ENCODE measurements around the gene SUDS3. TPM values are rescaled to one million over a fixed set of nuclear protein-coding genes. Genes with fewer than 3 reads are reported as not detected.

SUDS3 gene
- total RNA-seq, 1 experiment from 2014 or later: 33.5 TPM

DNA sequence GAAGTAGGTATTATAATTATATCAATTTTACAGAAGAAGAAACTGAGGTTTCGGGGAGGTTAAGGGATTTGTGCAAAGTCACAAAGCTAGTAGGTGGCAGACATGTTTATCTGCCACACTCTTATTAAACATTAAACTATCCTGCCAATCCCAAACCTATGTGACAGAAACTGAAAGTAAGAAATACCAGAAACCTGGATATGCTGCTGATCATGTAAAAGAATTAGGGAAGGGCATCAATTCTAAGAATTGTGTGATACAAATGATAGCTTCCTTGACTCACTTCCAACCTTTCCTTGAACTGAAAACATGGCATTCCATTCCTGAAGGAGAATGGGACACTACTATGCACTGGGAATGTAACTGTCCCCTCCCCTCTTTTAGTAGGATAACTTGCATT, 20.5 kb upstream of the SUDS3 start:
- no peak for DNase-seq (ENCODE audit: low read depth)

DNA sequence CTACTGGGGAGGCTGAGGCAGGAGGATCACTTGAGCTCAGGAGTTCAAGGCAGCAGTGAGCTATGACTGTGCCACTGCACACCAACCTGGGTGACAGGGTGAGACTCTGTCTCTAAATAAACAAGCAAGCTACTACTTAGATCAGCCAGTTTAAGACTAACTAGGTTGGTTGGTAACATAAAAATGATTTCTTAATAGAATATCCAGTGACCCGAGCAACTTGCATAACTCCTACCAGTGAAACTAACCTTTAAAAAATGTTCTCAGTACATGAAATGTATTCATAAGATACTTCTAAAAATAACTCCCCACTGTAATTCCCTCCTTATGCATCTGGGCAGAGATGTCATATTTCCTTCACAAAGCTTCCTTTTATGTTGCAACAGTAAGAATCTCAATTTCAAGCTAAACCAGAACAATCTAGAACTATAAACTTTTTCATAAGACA, 19.5 kb upstream of the SUDS3 start:
- DNase-seq (ENCODE audit: low read depth): peak; percentile 50

DNA sequence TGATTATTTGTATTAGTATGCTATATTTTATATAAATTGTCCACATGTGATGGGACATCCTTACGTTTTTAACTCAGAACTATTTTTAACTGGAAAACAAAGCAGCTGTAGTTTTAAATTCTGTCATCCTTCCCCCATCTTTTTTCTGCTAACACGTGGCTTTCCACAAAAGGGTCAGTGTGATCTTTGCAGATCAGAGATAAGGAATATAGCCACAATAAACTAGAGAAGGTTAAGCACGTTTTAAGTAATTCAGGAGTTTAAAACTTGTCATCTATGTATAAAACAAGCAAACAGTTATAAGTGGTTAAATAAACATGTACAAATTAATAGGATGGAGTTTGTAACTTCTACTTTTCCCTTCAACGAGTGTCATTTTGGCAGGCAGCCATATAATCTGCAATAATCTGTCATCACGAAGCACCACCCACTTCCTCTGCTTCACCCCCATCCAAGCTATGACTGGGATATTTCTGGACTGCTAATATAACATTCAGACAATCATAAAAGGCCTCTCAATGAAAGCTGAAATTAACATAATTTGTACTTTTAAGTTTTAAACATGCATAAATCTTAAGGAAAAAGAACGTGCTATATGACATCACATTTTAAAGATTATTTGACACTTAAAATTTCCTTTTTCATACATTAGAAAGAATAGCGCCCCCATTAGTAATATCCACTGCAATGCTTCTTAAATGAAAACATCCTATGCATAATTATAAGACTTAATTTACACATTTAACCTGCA, 18.9 kb upstream of the SUDS3 start:
- DNase-seq (ENCODE audit: low read depth): peak; percentile 71

DNA sequence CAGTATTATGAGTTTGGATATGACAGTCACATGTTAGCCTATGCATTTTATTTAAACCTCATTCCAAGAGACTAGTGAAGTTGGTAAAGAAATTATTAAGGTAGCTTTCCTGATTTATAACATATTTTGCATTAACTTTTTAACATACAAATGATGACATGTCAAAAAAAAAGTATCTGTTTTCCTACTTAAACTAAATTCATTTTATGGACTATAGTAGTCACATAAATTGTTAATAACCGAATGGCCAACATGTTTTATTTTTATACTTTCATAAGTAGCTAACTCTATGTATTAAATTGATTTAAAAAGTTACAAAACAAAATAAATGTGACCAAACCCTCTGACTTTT, 18.4 kb upstream of the SUDS3 start:
- DNase-seq (ENCODE audit: low read depth): no peak

DNA sequence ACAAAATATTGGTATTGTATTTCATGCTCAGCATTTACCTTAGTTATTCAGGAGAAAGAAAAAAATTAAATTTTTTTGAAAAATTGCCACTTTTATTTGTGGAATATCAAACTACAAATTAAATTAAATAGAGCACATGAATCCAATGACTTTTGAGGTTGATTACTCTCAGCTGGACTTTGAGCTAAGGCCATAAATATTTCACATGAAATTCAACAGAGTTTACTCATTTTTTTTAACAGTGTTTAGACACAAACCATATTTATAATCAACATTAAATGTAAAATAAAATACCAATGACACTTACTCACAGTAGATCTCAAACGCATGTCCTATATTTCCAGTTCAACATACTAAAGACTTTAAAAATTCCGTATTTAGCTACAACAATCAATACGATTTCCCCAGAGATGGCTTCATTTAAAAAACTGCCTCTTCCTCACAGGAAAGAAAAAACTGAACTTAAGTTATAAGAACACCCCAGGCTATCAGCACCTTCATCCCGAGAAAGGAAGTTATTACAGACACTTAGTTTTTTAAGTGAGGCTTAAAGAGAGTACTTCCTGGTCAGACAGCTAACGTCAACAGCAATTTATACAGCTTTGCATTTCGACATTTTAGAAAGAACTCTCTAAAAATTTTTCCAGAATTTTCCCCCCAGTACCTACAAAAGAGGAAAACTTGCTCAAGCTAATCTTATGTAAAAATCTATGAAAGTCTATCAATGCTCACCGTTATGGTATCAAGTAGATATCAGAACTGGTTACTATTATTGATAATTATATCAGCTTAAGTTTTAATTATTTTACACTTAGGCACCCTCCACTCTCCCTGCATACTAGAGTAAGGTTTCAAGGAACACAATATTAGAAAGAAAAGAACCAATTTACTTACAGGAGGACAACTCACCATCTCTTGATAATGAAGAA, 17.5 kb upstream of the SUDS3 start:
- no peak for DNase-seq (ENCODE audit: low read depth)

DNA sequence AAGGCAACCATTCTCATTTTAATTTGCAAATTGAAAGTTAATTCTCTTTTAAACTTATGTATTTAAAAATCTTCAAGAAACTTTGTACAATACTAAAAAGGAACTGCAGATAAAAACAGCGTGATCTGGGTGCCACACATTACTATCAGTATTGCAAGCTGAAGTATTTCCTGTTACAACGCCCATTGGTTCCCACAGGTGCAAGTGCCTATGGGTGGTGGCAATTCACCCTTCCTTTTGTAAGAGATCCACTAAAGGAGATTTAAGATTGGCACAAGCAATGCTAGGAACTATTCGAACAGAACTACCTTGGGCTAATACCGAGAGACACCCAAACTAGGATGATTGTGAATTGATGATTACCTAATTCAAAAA, 16.8 kb upstream of the SUDS3 start:
- no peak for DNase-seq (ENCODE audit: low read depth)

DNA sequence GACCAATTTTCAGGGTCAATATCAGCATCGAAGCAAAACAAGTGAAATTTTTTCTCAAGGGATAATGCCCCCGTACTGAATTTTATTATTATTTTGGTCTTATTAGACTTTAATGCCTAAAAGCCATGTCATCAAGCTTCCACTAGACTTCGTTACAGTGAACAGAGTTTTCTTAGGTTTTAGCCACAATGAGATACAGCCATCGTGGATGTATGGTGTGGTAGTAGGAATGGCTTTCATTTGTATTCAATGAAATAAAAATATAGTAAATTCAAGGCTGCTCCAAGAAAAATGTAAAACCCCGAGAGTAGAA, 15.3 kb upstream of the SUDS3 start:
- no peak for DNase-seq (ENCODE audit: low read depth)

DNA sequence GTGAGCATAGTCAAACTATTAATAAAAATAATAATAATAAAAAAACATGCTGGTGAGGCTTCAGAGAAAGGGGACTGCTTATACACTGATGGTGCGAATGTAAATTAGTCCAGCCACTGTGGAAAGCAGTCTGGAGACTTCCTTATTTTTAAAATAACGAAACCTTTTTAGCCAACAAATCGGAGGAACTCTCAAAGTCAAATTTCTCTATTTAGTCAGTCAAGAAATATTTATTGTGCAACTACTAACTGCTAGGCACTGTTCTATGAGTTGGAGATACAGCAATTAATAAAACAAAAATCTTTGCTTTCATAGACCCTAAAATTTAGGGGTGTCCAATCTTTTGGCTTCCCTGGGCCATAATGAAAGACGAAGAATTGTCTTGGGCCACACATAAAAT, 14.5 kb upstream of the SUDS3 start:
- DNase-seq (ENCODE audit: low read depth): no peak

DNA sequence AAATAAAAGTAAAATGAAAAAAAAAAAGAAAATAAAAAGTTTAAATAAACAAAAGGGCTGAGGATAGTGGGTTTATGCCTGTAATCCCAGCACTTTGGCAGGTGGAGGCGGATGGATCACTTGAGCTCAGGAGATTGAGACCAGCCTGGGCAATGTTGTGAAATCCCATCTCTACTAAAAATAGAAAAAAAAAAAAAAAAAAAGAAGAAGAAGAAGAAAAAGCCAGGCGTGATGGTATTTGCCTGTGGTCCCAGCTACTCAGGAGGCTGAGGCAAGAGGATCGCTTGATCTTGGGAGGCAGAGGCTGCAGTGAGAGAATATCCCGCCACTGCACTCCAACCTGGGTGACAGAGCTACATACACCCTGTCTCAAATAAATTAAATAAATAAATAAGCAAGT, 7.5 kb upstream of the SUDS3 start:
- no peak for DNase-seq (ENCODE audit: low read depth)

DNA sequence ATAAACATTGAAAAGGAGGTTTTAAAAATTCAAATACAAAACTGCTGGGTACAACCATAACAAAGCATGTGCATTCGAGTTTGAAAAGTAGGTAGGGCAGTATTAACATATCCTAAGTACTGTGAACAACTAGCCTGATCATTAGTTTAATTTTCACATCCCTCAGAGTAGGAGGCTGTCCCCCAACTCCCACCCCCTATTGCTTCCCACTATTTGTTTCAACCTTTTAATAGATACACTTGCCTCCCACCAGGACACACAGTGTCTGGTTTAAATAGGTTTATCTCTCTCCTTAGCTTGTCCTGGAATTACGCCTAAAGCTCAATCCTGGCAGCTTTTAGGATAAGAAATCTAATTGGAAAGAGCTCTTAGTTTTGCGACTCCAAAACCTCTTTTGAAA, 5.8 kb upstream of the SUDS3 start:
- no peak for DNase-seq (ENCODE audit: low read depth)

DNA sequence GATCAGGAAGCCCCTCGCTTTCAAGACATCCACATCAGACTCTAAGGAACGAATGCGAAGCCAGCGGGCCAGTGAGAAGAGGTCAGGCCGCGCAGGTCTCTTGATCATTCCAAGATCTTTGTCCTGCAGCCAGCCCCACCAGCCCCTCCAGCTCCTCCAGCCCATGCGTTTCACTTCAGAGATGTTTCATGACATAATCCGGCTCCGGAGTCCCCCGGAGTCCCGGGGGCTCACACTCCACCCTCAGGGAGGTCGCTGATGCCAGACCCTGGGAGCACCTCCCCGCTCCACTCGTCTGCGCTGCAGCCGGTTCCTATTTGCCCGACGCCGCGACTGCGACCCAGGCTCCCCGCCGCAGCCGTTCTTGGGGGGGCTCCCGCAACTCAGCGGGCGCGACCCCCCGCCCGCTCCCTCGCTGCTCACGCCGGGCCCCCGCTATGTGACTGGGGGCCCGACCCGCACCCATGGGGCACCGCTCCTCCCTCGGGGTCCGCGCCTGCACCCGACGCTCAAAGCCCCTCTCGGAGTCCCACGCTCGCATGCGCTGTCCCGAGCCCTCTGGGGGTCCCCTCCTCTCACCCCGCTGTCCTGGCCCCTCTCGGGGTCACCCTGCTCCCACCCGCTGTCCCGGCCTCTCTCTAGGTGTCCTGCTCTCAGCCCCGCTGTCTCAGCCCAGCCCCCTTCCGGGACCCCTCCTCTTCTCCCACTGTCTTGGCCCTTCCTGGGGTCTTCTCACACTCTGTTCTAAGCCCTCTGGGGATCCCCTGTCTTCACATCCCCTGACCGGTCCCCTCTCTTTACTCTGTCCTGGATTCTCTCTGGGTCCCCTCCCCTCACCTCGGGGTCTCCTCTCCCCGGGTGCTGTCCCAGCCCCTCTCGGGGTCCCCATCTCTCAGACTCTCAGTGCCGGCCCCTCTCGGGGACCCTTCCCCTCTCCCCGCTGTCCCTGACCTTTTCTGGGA, 4.8 kb upstream of the SUDS3 start:
- no peak for DNase-seq (ENCODE audit: low read depth)

DNA sequence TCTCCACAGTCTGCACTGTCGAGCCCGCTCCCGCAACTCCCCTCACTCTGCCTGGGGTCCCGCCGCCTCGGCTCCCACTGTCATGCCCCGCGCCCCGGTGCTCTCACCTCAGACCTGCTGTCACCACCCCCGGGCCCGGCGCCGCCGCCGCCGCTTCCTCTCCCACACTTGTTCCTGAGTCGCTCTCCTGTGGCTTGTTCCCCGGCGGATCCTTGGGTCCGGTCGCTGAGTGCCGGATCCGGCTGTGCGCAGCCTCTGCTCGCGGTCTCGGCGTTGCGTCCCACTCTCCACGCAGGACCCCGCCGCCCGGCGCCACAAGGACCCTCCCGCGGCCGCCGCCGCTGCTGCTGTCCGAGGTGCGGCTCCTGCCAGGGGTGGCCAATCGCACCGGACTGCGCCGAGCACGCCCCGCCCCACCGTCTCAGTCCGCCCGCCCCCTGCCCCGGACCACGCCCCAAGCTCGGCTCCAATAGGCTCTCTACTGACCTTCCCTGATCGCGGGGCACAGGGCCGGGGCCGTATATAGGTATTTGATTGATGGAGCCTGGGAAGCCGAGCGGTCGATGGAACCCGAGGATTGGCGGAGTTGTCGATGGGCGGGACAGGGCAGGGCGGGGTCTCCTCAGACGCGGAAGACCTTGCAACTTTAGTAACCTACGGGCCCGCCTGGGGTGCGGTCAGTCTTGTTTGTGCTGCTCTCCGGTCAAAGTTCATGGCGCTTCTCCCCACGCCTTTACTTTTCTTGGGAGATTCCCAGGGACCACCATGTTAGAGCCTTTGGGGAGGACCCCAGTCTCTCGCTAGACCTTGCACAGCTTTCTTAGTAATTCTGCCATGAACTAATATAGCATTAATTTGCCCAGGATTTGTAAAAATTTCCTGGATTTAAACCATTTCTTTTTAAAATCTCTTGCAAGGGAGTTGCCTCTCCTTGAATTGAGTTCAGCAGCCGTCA, 3.5 kb upstream of the SUDS3 start, which contains the start of gene TAOK3:
Gene TAOK3, minus strand, starts transcription at position 367 of the 955 bp plus-strand sequence. CDS start 117,340 bp downstream, outside the sequence.
- peak; percentile 95 for DNase-seq (ENCODE audit: low read depth)

DNA sequence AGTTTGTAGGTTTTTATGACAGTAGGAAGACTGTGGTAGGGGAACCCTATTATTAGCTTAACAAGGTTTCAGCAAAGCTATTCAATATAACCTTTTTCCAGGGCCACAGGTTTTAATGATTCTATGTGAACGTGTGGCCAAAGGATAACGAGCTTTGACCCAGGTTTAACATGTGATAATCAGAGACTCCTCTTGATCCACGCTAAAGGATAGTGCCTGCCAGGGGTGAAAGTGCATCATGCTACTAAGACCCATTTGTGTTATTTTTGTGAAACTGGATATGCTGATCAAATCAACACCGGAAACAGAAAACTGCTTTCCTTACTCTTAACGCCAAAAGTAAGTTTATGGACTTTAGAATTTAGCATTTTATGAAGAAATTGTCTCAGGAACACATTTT, 2.7 kb upstream of the SUDS3 start:
- DNase-seq (ENCODE audit: low read depth): no peak

DNA sequence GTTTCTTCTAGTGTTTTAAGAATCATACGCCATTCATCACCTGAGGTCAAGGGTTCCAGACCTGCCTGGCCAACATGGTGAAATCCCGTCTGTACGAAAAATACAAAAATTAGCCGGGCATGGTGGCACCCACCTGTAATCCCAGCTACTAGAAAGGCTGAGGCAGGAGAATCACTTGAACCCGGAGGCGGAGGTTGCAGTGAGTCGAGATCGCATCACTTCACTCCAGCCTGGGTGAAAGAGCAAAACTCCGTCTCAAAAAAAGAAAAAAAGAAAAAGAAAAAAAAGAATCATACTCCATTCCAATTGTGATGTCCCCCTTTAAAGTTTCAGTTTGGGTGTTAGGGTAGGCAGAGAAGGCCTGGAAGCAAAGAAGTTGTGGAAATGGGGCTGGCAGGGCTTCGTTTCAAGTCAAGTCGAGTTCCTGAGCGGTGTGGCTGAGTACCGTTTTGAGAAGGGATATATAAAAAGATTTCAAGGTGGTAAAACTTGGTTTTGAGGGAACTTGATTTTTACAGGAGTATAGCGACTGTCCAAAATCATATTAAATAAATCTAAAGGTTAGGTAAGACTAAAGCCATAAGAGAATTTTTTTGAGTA, 2.1 kb upstream of the SUDS3 start:
- no peak for DNase-seq (ENCODE audit: low read depth)

DNA sequence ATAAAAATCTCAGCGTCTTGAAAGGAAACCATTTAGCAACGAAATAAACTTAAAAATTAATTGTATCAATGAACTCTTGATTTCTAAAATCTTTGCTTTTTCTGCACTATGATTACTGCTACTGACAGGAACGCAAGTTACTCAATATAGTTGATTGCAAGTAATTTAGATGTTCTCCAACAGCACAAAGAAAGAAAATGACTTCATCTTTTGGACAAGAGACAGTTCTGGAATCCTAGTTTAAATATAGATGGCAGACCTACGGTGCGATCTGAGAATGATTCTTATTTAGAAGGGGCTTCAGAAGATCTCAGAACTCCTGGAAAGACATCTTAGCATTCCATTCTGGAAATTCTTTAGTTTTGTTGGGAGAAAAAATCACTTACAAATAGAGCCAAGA, 1.4 kb upstream of the SUDS3 start:
- no peak for DNase-seq (ENCODE audit: low read depth)

DNA sequence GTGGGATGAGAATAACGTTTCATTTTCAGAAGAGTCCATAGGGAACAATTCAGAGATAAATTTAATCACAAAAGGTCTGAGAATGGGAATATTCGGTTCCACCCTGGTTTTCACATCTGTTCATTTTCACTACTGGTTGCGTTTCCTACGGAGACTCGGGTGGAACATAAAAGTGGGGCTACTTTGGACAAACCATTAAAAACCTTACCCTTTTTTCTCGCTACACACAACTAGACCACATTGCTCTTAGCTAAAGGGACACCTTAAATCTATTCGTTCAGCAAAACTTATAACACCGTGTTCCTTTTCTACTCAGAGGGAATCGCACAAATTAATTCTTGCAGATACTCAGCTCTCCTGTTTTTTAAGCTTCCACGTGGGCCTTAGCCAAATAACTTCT, 1.0 kb upstream of the SUDS3 start:
- DNase-seq (ENCODE audit: low read depth): no peak

DNA sequence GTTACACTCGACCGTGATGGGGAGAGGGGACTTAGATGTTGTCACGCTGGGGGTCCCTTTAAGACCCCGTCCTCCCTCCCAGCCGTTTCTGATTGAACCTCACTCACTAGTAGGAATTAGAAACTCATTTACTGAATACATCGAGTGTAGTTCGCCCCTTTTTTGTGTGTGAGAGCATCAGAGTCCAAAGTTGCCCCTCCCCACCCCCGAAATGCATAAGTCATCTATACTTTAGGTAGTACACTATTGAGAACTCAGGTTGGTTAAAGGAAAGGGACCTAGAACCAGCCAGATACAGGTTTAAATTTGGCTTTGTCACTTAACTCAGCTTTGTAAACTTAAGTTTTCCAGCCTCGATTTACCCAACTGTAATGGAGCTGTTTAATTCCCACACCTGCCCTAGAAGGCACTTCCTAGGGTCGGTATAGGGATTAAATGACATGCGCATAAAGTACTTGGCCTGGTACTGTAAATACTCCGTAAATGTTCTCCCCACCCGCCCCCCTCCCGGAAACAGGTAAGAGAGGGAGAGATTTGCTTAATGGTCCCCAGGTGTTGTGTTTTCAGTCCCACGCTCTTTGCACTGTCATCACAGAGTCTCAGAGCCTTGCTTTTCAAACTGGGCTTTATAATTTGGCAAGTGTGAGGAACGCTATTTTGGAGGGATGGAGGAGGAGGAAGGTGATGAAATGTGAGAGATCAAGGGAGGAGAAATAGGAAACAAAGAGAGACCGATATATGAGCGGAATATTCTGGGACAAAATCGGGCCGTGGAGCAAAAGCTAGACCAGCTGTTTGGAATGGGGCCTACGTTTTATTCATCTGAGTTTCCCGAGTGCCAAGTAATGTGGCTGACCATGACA, 897 bp downstream of the SUDS3 start:
- DNase-seq (ENCODE audit: low read depth): no peak

DNA sequence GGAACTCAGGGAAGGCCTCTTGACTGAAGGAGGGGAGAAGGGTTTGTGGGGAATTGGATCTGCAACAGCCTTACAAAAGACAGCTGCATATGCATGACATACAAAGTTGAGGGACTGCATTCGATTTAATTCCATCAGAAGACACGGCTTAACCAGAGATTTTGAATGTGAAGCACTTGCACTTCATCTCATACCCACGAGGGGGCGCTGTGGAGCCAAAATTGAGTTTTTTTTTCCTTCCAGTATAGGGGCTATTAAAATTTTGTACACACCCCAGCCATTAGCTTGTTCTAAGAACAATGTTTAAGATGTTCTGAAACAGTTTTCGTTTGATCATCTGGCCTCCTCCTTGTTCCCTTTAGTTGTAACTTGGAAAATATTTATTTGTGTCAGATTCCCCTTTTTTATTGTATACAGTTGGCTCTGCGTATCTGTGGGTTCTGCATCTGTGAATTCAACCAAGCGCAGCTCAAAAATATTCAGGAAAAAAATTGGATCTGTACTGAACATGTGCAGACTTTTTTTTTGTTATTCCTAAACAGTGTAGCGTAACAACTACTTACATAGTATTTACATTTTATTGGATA, 1.6 kb downstream of the SUDS3 start:
- DNase-seq (ENCODE audit: low read depth): peak; percentile 58

DNA sequence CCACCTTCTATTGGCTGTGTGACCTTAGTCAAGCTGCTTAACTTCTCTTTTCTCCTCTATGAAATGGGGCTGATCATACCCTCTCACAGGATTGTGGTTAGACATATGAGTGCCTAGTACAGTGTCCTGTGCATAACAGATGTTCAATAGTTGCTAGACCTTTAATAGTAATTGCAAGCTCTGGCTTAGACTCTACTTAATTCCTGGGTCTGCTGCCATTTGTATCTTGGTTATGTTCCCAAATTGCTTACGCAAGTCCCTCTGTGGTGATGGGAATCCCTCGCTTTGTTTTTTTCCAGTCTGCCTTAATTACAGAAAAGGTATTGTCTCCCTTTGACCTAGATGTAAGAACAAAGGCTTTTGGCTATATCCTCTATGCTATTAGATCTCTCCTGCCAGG, 15.1 kb downstream of the SUDS3 start:
- no peak for DNase-seq (ENCODE audit: low read depth)
